Astrocyte of the spinal cord (primary cell): Measurements from ENCODE around the gene PAX4.

Experiments used
- DNase-seq: peaks from one replicate; pipeline ENCODE4 v3.0.0; 2011; ENCODE audit warnings: low read depth, low spot score
- H3K4me3 ChIP-seq: 2 replicates; pipeline ENCODE4 v1.5.1; 2011; ENCODE audit warnings: low read depth, mild to moderate bottlenecking, low read length, moderate library complexity
- CTCF ChIP-seq: IDR thresholded peaks from 2 replicates; pipeline ENCODE4 v1.5.1; 2012; ENCODE audit warnings: low read depth, mild to moderate bottlenecking, low read length, inconsistent platforms
- in situ Hi-C: cut with HindIII; loops from 2 replicates; pipeline ENCODE4 v1.10.0; 2017; ENCODE audit warnings: low sequenced_read_pairs

The PAX4 gene

GRCh38 chr7:127632276-127632910 is 14.5 kb upstream of the PAX4 start:
- in situ Hi-C loops, result no loop called here
- DNase-seq, result peak; percentile 60
- TF ChIP-seq CTCF, result no peak
- no peak overlapping the region for H3K4me3 ChIP-seq

- in situ Hi-C loops, result no loop called here
- H3K4me3 ChIP-seq, result no peak overlapping the region
- DNase-seq, result no peak
- peak; percentile 44 for TF ChIP-seq CTCF
Measured at GRCh38 chr7:127629268-127629854, 11.4 kb upstream of the PAX4 start.

GRCh38 chr7:127628445-127628844 is 10.5 kb upstream of the PAX4 start:
- DNase-seq, result no peak
- in situ Hi-C loops, result no loop called here
- TF ChIP-seq CTCF, result no peak
- no peak overlapping the region for H3K4me3 ChIP-seq

- in situ Hi-C loops, result no loop called here
- no peak for DNase-seq
- no peak for TF ChIP-seq CTCF
- no peak overlapping the region for H3K4me3 ChIP-seq
Measured at GRCh38 chr7:127625331-127625730, 7.4 kb upstream of the PAX4 start.

GRCh38 chr7:127620406-127621233 is 2.7 kb upstream of the PAX4 start:
- DNase-seq, result peak; percentile 6
- TF ChIP-seq CTCF, result no peak
- in situ Hi-C loops, result no loop called here
- H3K4me3 ChIP-seq, result no peak overlapping the region

- in situ Hi-C loops, result no loop called here
- no peak for TF ChIP-seq CTCF
- H3K4me3 ChIP-seq, result no peak overlapping the region
- peak; percentile 4 for DNase-seq
Measured at GRCh38 chr7:127619681-127620405, 1.9 kb upstream of the PAX4 start.
